ENCODE data around the gene RUFY3. TPM values are rescaled to one million over a fixed set of nuclear protein-coding genes. Genes with fewer than 3 reads are reported as not detected.

Gene RUFY3
- total RNA-seq, 1 donor = 64.8 TPM

DNA sequence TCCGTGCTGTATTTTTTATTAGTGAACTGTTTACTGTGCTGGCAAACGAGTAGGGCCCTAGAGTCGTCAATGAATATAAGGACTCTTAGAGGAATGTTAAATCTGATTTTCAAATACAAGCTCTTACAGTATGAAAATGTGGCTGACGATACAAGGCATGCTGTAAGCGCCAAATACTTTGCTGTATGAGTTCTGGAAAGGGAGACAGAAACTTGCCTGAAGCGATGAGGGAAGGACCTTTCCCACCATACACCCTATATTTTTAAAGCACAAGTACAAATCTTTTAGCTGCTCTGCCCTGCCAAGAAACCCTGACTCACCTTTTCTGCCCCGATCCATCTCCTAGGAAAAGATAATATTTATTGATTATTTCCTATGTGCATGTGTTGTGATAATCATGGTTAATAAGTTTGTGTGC is 15.7 kb upstream of the RUFY3 start:
- peak overlapping the region; percentile 81 for H3K4me3 ChIP-seq (ENCODE audit: low read depth, low read length)
- DNase-seq (ENCODE audit: low read depth) = no peak
- no peak for TF ChIP-seq CTCF (IDR thresholded peaks at IDR 0.05; ENCODE audit: insufficient read depth, low read length)

- TF ChIP-seq CTCF (IDR thresholded peaks at IDR 0.05; ENCODE audit: insufficient read depth, low read length) = no peak
- H3K4me3 ChIP-seq (ENCODE audit: low read depth, low read length) = peak overlapping the region; percentile 81
- DNase-seq (ENCODE audit: low read depth) = no peak
Observed at GRCh38 chr4:70706516-70706915, 15.2 kb upstream of the RUFY3 start.

- no peak overlapping the region for H3K4me3 ChIP-seq (ENCODE audit: low read depth, low read length)
- no peak for TF ChIP-seq CTCF (IDR thresholded peaks at IDR 0.05; ENCODE audit: insufficient read depth, low read length)
- no peak for DNase-seq (ENCODE audit: low read depth)
Observed at GRCh38 chr4:70709611-70710205, 12.1 kb upstream of the RUFY3 start.

- no peak for TF ChIP-seq CTCF (IDR thresholded peaks at IDR 0.05; ENCODE audit: insufficient read depth, low read length)
- no peak for DNase-seq (ENCODE audit: low read depth)
- H3K4me3 ChIP-seq (ENCODE audit: low read depth, low read length) = no peak overlapping the region
Observed at GRCh38 chr4:70711599-70711998, 10.2 kb upstream of the RUFY3 start.

- DNase-seq (ENCODE audit: low read depth) = peak; percentile 22
- TF ChIP-seq CTCF (IDR thresholded peaks at IDR 0.05; ENCODE audit: insufficient read depth, low read length) = no peak
- H3K4me3 ChIP-seq (ENCODE audit: low read depth, low read length) = no peak overlapping the region
Observed at GRCh38 chr4:70712150-70712549, 9.6 kb upstream of the RUFY3 start.

DNA sequence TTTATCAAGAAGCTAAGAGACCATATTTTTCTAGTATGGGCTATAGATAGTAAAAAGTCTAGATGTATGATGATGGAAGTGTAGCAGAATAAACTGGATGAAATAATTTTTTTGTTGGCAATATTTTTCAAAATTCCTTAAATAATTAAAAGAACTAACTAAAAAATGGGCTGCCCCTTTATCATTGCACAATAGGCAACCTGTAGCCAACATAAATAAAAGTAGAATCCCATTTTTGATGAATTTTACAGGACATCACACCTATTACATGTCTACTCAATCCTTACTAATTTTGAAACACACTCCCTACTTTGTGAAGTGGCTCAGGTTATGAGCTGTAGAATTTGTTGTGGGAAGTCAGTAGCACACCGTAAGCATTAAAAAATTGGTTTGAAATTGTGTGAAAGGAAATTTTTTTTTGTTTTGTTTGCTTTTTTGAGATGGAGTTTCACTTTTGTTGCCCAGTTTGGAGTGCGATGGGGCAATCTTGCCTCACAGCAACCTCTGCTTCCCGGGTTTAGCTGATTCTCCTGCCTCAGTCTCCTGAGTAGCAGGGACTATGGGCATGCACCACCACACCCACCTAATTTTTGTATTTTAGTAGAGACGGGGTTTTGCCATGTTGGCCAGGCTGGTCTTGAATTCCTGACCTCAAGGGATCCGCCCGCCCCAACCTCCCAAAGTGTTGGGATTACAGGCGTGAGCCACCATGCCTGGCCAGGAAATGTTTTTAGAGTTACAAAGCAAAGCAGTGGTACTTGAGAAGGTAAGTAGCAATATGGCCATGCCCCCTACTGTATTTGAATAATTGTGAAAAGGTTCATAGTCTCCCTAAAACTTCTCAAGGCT is 8.9 kb upstream of the RUFY3 start:
- no peak for TF ChIP-seq CTCF (IDR thresholded peaks at IDR 0.05; ENCODE audit: insufficient read depth, low read length)
- H3K4me3 ChIP-seq (ENCODE audit: low read depth, low read length) = no peak overlapping the region
- no peak for DNase-seq (ENCODE audit: low read depth)
